ENCODE results near the gene BICDL2. TPM values are rescaled to one million over a fixed set of nuclear protein-coding genes. Genes with fewer than 3 reads are reported as not detected.

Gene BICDL2
- total and polyA plus RNA-seq, 2 donors (not counting 3 experiments of a cell fraction or from before 2014, with no cell fraction given): not detected

- peak; percentile 4 for FAIRE-seq
These were observed 7.1 kb downstream of the BICDL2 start for GRCh38 chr16:3029491-3030221.

GRCh38 chr16:3028716-3029319 lies 7.9 kb downstream of the BICDL2 start:
- Histone ChIP-seq H3K9me1 (replicated peaks; ENCODE audit: control insufficient read depth, extremely low read depth, insufficient read depth, low read length) (no peaks in the 10 kb centered on the region), H2AFZ (ENCODE audit: low read depth, low read length) (no peak overlapping the region), H4K20me1 (replicated peaks; ENCODE audit: control insufficient read depth, extremely low read depth, insufficient read depth, low read length) (no peaks in the 10 kb centered on the region), H3K4me1 (ENCODE audit: control insufficient read depth, extremely low read depth, insufficient read depth, low read length) (no peaks in the 10 kb centered on the region), H3K27ac (ENCODE audit: insufficient read depth, low read depth, low read length) (no peak overlapping the region), H3K27me3 (ENCODE audit: control insufficient read depth in 2 of 2, insufficient read depth in 2 of 2, low read length in 2 of 2) (peaks cover 34 to 38% of the 10 kb centered on the region in 2 experiments), H3K9me3 (replicated peaks; ENCODE audit: control insufficient read depth, insufficient read depth, low read length) (no peaks in the 10 kb centered on the region), H3K9ac (replicated peaks; ENCODE audit: extremely low read depth, insufficient read depth, low read length) (no peak overlapping the region), H3K79me2 (ENCODE audit: control insufficient read depth, insufficient read depth, low read length) (no peaks in the 10 kb centered on the region), H3K4me3 (replicated peaks in 1 of 3; ENCODE audit: insufficient read depth in 1 of 3, low read depth in 1 of 3, low read length in 3 of 3) (no peak overlapping the region), H3K36me3 (ENCODE audit: control insufficient read depth in 2 of 2, extremely low read depth in 1 of 2, insufficient read depth in 2 of 2, low read length in 2 of 2) (peaks cover 0 to 9% of the 10 kb centered on the region in 2 experiments), H3K4me2 (ENCODE audit: insufficient read depth, low read length) (no peak overlapping the region)
- dilution Hi-C loops (cut with MboI; ENCODE audit: extremely low pct_ligation_motif_present, low sequenced_read_pairs) (no loop called here), intact Hi-C loops (cut with micrococcal nuclease) (loop anchor here (1.0 kb wide), 1 partner anchor 26 kb away; no protein-coding TSS in a partner anchor)
- CTCF ChIA-PET: interaction anchor here (0.6 to 8.8 kb wide), 21 partner anchors 8 to 142 kb away, joined by 3 to 200 read pairs (median 8); partner anchors contain the start of genes CLDN6, HCFC1R1, MMP25 and PAQR4
- FAIRE-seq (no peak), DNase-seq (ENCODE audit: low read depth, low spot score) (no peak)
- BruUV-seq (replicated peaks): no TSS peak
- POLR2A ChIA-PET: interaction anchor here (0.6 to 1.1 kb wide), 4 partner anchors 9 to 106 kb away, joined by 3 to 6 read pairs (median 5); partner anchors contain the start of genes TNFRSF12A and ZNF213
- TF ChIP-seq JUN (IDR thresholded peaks at IDR 0.05; ENCODE audit: borderline replicate concordance, insufficient read depth, insufficient read length, low read depth) (no peak), POLR2A (IDR thresholded peaks at IDR 0.05; ENCODE audit: low read depth, low read length) (peak; percentile 27), MAX (IDR thresholded peaks at IDR 0.05; ENCODE audit: insufficient read depth, insufficient read length) (no peak)

More at GRCh38 chr16:3029491-3030221, 7.1 kb downstream of the BICDL2 start:
- Histone ChIP-seq H3K4me1 (ENCODE audit: control insufficient read depth, extremely low read depth, insufficient read depth, low read length) (no peaks in the 10 kb centered on the region), H3K9me3 (replicated peaks; ENCODE audit: control insufficient read depth, insufficient read depth, low read length) (no peaks in the 10 kb centered on the region), H4K20me1 (replicated peaks; ENCODE audit: control insufficient read depth, extremely low read depth, insufficient read depth, low read length) (no peaks in the 10 kb centered on the region), H3K27ac (ENCODE audit: insufficient read depth, low read depth, low read length) (no peak overlapping the region), H3K9me1 (replicated peaks; ENCODE audit: control insufficient read depth, extremely low read depth, insufficient read depth, low read length) (no peaks in the 10 kb centered on the region), H3K4me3 (replicated peaks in 1 of 3; ENCODE audit: insufficient read depth in 1 of 3, low read depth in 1 of 3, low read length in 3 of 3) (no peak overlapping the region), H3K9ac (replicated peaks; ENCODE audit: extremely low read depth, insufficient read depth, low read length) (no peak overlapping the region), H2AFZ (ENCODE audit: low read depth, low read length) (no peak overlapping the region), H3K27me3 (ENCODE audit: control insufficient read depth in 2 of 2, insufficient read depth in 2 of 2, low read length in 2 of 2) (peaks cover 36 to 41% of the 10 kb centered on the region in 2 experiments), H3K36me3 (ENCODE audit: control insufficient read depth in 2 of 2, extremely low read depth in 1 of 2, insufficient read depth in 2 of 2, low read length in 2 of 2) (peaks cover 0 to 9% of the 10 kb centered on the region in 2 experiments), H3K79me2 (ENCODE audit: control insufficient read depth, insufficient read depth, low read length) (no peaks in the 10 kb centered on the region), H3K4me2 (ENCODE audit: insufficient read depth, low read length) (no peak overlapping the region)
- ChIA-PET POLR2A (no interaction called here), CTCF (interaction anchor here (1.5 to 8.8 kb wide), 7 partner anchors 9 to 121 kb away, joined by 4 to 200 read pairs (median 57); partner anchors contain the start of genes HCFC1R1, MMP25, THOC6 and TNFRSF12A)
- TF ChIP-seq EZH2 (IDR thresholded peaks at IDR 0.05; ENCODE audit: borderline replicate concordance, low read depth, low read length, severe bottlenecking) (peak; percentile 76), POLR2A (IDR thresholded peaks at IDR 0.05; ENCODE audit: low read depth, low read length) (no peak)
- dilution Hi-C loops (cut with MboI; ENCODE audit: extremely low pct_ligation_motif_present, low sequenced_read_pairs): no loop called here
- DNase-seq (ENCODE audit: low read depth, low spot score): no peak
- BruUV-seq (replicated peaks): no TSS peak
- intact Hi-C loops (cut with micrococcal nuclease): loop anchor here (2.0 kb wide), 1 partner anchor 29 kb away; no protein-coding TSS in a partner anchor
